Activated CD4-positive, alpha-beta T cell treated with anti-CD3 and anti-CD28 coated beads for 4 hours (primary cell): ENCODE results near the gene BCL11B.

Source experiments
- DNase-seq, 2 donors: peaks; one replicate each; pipeline ENCODE4 v3.0.0-alpha.2; 2020

The BCL11B gene

GRCh38 chr14:99131632-99132271 lies 140.2 kb downstream of the BCL11B start:
- no peak for DNase-seq

GRCh38 chr14:99129998-99130397 lies 142.0 kb downstream of the BCL11B start:
- no peak for DNase-seq

- DNase-seq: no peak
Measured at GRCh38 chr14:99129211-99129696, 142.7 kb downstream of the BCL11B start.

- no peak for DNase-seq
Measured at GRCh38 chr14:99128185-99128584, 143.8 kb downstream of the BCL11B start.

- DNase-seq: no peak
Measured at GRCh38 chr14:99127651-99128167, 144.3 kb downstream of the BCL11B start.

GRCh38 chr14:99125616-99126431 lies 146.2 kb downstream of the BCL11B start:
- no peak for DNase-seq

- no peak for DNase-seq
Measured at GRCh38 chr14:99125113-99125512, 146.9 kb downstream of the BCL11B start.

GRCh38 chr14:99124482-99125105 lies 147.4 kb downstream of the BCL11B start:
- no peak for DNase-seq

- no peak for DNase-seq
Measured at GRCh38 chr14:99123208-99123870, 148.7 kb downstream of the BCL11B start.

GRCh38 chr14:99122521-99123125 lies 149.4 kb downstream of the BCL11B start:
- DNase-seq: no peak

GRCh38 chr14:99121319-99121875 lies 150.6 kb downstream of the BCL11B start:
- DNase-seq: no peak

GRCh38 chr14:99120526-99121318 lies 151.3 kb downstream of the BCL11B start:
- DNase-seq: no peak

- DNase-seq: no peak
Measured at GRCh38 chr14:99119554-99120525, 152.2 kb downstream of the BCL11B start.
